Smooth muscle cell of the umbilical artery (primary cell): ENCODE results near the gene CDC25B. TPM values are rescaled to one million over a fixed set of nuclear protein-coding genes. Genes with fewer than 3 reads are reported as not detected.

Experiments used
- total RNA-seq: library from RNA; depleted of rRNA; stranded (reverse); fragments of >200 nt; gene quantifications from 2 replicates; pipeline ENCODE4 v1.2.3, GENCODE V29; 2014

CDC25B gene
- total RNA-seq, result 5.0 and 18.8 TPM in 2 replicates

GRCh38 chr20:3795511-3796468 lies at the start of gene CDC25B:
Gene CDC25B (plus strand): TSS chr20:3796310. CDS start chr20:3796532, 222 bp downstream.

GRCh38 chr20:3767427-3768341 lies 28.4 kb upstream of the CDC25B start, which contains the start of gene ADISSP:
Gene ADISSP (minus strand): TSS chr20:3767753. CDS start chr20:3760100, 7,653 bp downstream.

GRCh38 chr20:3781153-3781910 lies 14.8 kb upstream of the CDC25B start, which contains the start of gene SPEF1:
Gene SPEF1 (minus strand): TSS chr20:3781448. CDS start chr20:3781287, 161 bp downstream.

GRCh38 chr20:3786665-3787323 lies 9.3 kb upstream of the CDC25B start, which contains the start of gene CENPB:
Gene CENPB (minus strand): TSS chr20:3786740. CDS start chr20:3786483, 257 bp downstream.

GRCh38 chr20:3820048-3820900 lies 24.2 kb downstream of the CDC25B start, which contains the start of gene AP5S1:
Gene AP5S1 (plus strand): TSS chr20:3820547. CDS start chr20:3822118, 1,571 bp downstream.

GRCh38 chr20:3846740-3847428 lies 50.8 kb downstream of the CDC25B start, which contains the start of gene MAVS:
Gene MAVS (plus strand): TSS chr20:3846834. CDS start chr20:3854625, 7,791 bp downstream.

Other genes starting within 250 kb of the CDC25B start
- not detected in 2 replicates for gene GFRA4, start 132.9 kb upstream of the CDC25B start, total RNA-seq
- gene ADAM33, start 114.3 kb upstream of the CDC25B start, total RNA-seq, result 16.4 and 18.7 TPM in 2 replicates
- not detected in 2 replicates for gene SIGLEC1, start 83.7 kb upstream of the CDC25B start, total RNA-seq
- under 0.01 TPM in 1 of 2 replicates, not detected in the other for gene HSPA12B, start 63.6 kb upstream of the CDC25B start, total RNA-seq
- gene ADISSP, start 28.6 kb upstream of the CDC25B start, total RNA-seq, result 10.4 and 27.8 TPM in 2 replicates
- not detected in 2 replicates for gene SPEF1, start 14.9 kb upstream of the CDC25B start, total RNA-seq
- 64.7 and 75.2 TPM in 2 replicates for gene CENPB, start 9.6 kb upstream of the CDC25B start, total RNA-seq
- gene AP5S1, start 24.2 kb downstream of the CDC25B start, total RNA-seq, result 14.3 and 14.8 TPM in 2 replicates
- 13.4 and 24.8 TPM in 2 replicates for gene MAVS, start 50.5 kb downstream of the CDC25B start, total RNA-seq
- 55.8 and 60.3 TPM in 2 replicates for gene PANK2, start 93.1 kb downstream of the CDC25B start, total RNA-seq
- 9.8 and 11.3 TPM in 2 replicates for gene RNF24, start 219.2 kb downstream of the CDC25B start, total RNA-seq